Cardiac muscle cell (in vitro differentiated cells and primary cell): Measurements from ENCODE around the gene FBXL15. TPM values are rescaled to one million over a fixed set of nuclear protein-coding genes. Genes with fewer than 3 reads are reported as not detected.

ENCODE experiments used
- DNase-seq, 2 donors: peaks; one replicate each; pipeline versions ENCODE4 v3.0.0 to v3.0.0-alpha.2; 2010 to 2017; ENCODE audit warnings: low read depth in 1 of 2, low spot score in 1 of 2
- H3K27ac ChIP-seq: fragments of 200-600 bp; sonication (generic); 2 replicates; pipeline ENCODE4 v1.5.1; 2016
- H3K27me3 ChIP-seq: fragments of 200-600 bp; sonication (generic); 2 replicates; pipeline ENCODE4 v1.6.0; 2016; ENCODE audit warnings: control low read depth
- H3K36me3 ChIP-seq: fragments of 200-600 bp; sonication (generic); 2 replicates; pipeline ENCODE4 v1.5.1; 2016; ENCODE audit warnings: control low read depth
- H3K4me1 ChIP-seq: fragments of 200-600 bp; sonication (generic); 2 replicates; pipeline ENCODE4 v1.8.1; 2017; ENCODE audit warnings: low read depth, mild to moderate bottlenecking, mixed run types
- H3K4me3 ChIP-seq: fragments of 200-600 bp; sonication (generic); 2 replicates; pipeline ENCODE4 v1.5.1; 2016; ENCODE audit warnings: mild to moderate bottlenecking
- H3K9me3 ChIP-seq: fragments of 200-600 bp; sonication (generic); 2 replicates; pipeline ENCODE4 v1.5.1; 2017; ENCODE audit warnings: low read depth, mild to moderate bottlenecking, control low read depth
- CTCF ChIP-seq: IDR thresholded peaks from 2 replicates; pipeline ENCODE4 v1.5.1; 2012; ENCODE audit warnings: low read depth, mild to moderate bottlenecking, low read length
- polyA plus RNA-seq: library from polyadenylated mRNA; unstranded; fragments of >200 nt; fragmentation: Nextera tagmentation; extraction: Ambion mirVana; gene quantifications from 2 replicates; pipeline ENCODE4 v1.2.1, GENCODE V29; 2016
- total RNA-seq: library from RNA; depleted of rRNA; stranded (reverse); fragments of >200 nt; gene quantifications from 2 replicates; pipeline ENCODE4 v1.2.3, GENCODE V29; 2016

FBXL15 gene
- total and polyA plus RNA-seq, 2 experiments from 2014 or later, result 36.3 to 46.3 TPM

GRCh38 chr10:102461187-102462054, 40.8 kb downstream of the FBXL15 start:
- peaks cover 7% of the 10 kb centered on the region for H3K27me3 ChIP-seq
- peak overlapping the region; percentile 20 for H3K4me3 ChIP-seq
- DNase-seq, result peak; percentile 90 to 96
- no peaks in the 10 kb centered on the region for H3K4me1 ChIP-seq
- no peaks in the 10 kb centered on the region for H3K36me3 ChIP-seq
- no peak overlapping the region for H3K27ac ChIP-seq
- no peaks in the 10 kb centered on the region for H3K9me3 ChIP-seq
- no peak for TF ChIP-seq CTCF

GRCh38 chr10:102462512-102463054, 41.9 kb downstream of the FBXL15 start:
- no peak for DNase-seq
- no peak for TF ChIP-seq CTCF
- Histone ChIP-seq H3K4me3 (no peak overlapping the region), H3K4me1 (no peaks in the 10 kb centered on the region), H3K27me3 (peaks cover 7% of the 10 kb centered on the region), H3K27ac (no peak overlapping the region), H3K9me3 (no peaks in the 10 kb centered on the region), H3K36me3 (no peaks in the 10 kb centered on the region)

- no peak overlapping the region for H3K4me3 ChIP-seq
- DNase-seq, result no peak
Measured at GRCh38 chr10:102463983-102464382, 43.3 kb downstream of the FBXL15 start.

GRCh38 chr10:102465466-102465865, 44.8 kb downstream of the FBXL15 start:
- H3K27ac ChIP-seq, result no peak overlapping the region

More at GRCh38 chr10:102463983-102464382, 43.3 kb downstream of the FBXL15 start:
- Histone ChIP-seq H3K4me1 (no peaks in the 10 kb centered on the region), H3K27me3 (peaks cover 7% of the 10 kb centered on the region), H3K9me3 (no peaks in the 10 kb centered on the region), H3K36me3 (no peaks in the 10 kb centered on the region), H3K27ac (no peak overlapping the region)
- no peak for TF ChIP-seq CTCF

GRCh38 chr10:102467318-102467717, 46.7 kb downstream of the FBXL15 start:
- TF ChIP-seq CTCF, result no peak
- Histone ChIP-seq H3K9me3 (no peaks in the 10 kb centered on the region), H3K4me1 (no peaks in the 10 kb centered on the region), H3K36me3 (no peaks in the 10 kb centered on the region), H3K4me3 (no peak overlapping the region), H3K27ac (no peak overlapping the region), H3K27me3 (peaks cover 3% of the 10 kb centered on the region)
- DNase-seq, result no peak

More at GRCh38 chr10:102465466-102465865, 44.8 kb downstream of the FBXL15 start:
- no peaks in the 10 kb centered on the region for H3K9me3 ChIP-seq
- TF ChIP-seq CTCF, result no peak
- no peaks in the 10 kb centered on the region for H3K36me3 ChIP-seq
- no peak overlapping the region for H3K4me3 ChIP-seq
- no peaks in the 10 kb centered on the region for H3K4me1 ChIP-seq
- peaks cover 7% of the 10 kb centered on the region for H3K27me3 ChIP-seq
- no peak for DNase-seq
